ENCODE data around the gene MILR1.
"Not testable (repeated sequence)": the region's sequence is repeated elsewhere in the genome, so short reads cannot be mapped to it uniquely, and the experiment has no call there.

The MILR1 gene

DNA sequence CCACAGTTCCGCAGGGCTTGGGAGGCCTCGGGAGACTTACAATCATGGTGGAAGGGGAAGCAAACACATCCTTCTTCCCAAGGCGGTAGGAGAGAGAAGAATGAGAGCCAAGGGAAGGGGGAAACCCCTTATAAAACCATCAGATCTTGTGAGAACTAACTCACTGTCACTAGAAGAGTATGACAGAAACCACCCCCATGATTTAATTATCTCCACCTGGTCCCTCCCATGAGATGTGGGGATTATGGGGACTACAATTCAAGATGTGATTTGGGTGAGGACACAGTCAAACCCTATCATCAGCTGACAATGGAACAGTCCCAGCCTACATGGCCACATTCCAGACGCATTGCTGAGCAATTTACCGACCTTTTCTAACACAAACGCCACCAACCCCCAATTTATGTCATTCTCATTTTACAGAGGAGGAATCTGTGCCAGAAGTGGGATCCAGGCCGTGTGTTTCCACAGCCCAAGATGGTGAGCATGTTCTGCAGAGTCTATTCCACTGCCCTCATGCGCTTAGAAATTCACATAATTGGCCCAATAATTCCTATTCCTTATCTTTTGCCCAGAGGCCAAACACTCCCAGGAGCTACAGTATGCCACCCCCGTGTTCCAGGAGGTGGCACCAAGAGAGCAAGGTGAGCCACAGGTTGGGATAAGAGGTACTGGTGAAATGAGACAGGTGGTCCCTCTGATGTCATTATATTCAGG, 17.3 kb downstream of the MILR1 start:
- H3K27me3 ChIP-seq (ENCODE audit: low read length): no peaks in the 10 kb centered on the region
- no peaks in the 10 kb centered on the region for H4K20me1 ChIP-seq (ENCODE audit: low read depth, low read length)
- no peaks in the 10 kb centered on the region for H3K9me2 ChIP-seq (replicated peaks; ENCODE audit: insufficient read depth, low read length)
- H3K4me2 ChIP-seq (ENCODE audit: low read depth, low read length, poor library complexity, severe bottlenecking): no peak overlapping the region
- TF ChIP-seq, protein P1, sequence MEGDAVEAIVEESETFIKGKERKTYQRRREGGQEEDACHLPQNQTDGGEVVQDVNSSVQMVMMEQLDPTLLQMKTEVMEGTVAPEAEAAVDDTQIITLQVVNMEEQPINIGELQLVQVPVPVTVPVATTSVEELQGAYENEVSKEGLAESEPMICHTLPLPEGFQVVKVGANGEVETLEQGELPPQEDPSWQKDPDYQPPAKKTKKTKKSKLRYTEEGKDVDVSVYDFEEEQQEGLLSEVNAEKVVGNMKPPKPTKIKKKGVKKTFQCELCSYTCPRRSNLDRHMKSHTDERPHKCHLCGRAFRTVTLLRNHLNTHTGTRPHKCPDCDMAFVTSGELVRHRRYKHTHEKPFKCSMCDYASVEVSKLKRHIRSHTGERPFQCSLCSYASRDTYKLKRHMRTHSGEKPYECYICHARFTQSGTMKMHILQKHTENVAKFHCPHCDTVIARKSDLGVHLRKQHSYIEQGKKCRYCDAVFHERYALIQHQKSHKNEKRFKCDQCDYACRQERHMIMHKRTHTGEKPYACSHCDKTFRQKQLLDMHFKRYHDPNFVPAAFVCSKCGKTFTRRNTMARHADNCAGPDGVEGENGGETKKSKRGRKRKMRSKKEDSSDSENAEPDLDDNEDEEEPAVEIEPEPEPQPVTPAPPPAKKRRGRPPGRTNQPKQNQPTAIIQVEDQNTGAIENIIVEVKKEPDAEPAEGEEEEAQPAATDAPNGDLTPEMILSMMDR (IDR thresholded peaks at IDR 0.05; ENCODE audit: insufficient read depth, low read length, poor library complexity, severe bottlenecking): no peak
- TF ChIP-seq EZH2phosphoT487 (conservative IDR thresholded peaks at IDR 0.05; ENCODE audit: low read length): no peak
- no peaks in the 10 kb centered on the region for H3K79me2 ChIP-seq (ENCODE audit: insufficient read depth, low read length)
- no peak overlapping the region for H3K9ac ChIP-seq (ENCODE audit: low read length)
- H3K27ac ChIP-seq (ENCODE audit: low read depth, low read length): no peak overlapping the region
- no peaks in the 10 kb centered on the region for H3K36me3 ChIP-seq (ENCODE audit: low read length)
- H2AFZ ChIP-seq (ENCODE audit: low read depth, low read length, severe bottlenecking): no peak overlapping the region
- no peak overlapping the region for H3K4me3 ChIP-seq (ENCODE audit: insufficient read depth, low read length, poor library complexity, severe bottlenecking)
- no peaks in the 10 kb centered on the region for H3K9me3 ChIP-seq (ENCODE audit: insufficient read depth, low read length)
- H3F3A ChIP-seq (ENCODE audit: insufficient read depth): no peaks in the 10 kb centered on the region

DNA sequence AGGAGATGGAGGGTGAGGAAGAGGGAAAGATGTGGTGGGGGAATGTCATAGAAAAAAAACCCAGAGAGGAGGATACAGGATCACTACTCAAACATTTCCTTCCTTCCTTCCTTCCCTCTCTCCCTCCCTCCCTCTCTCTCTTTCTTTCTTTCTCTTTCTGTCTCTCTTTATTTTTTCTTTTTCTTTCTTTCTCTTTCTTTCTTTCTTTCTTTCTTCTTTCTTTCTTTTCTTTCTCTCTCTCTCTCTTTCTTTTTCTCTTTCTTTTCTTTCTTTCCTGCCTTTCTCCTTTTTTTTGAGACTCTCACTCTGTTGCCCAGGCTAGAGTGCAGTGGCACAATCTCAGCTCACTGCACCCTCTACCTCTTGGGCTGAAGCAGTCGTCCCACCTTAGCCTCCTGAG, 17.9 kb downstream of the MILR1 start:
- H3K9me2 ChIP-seq (replicated peaks; ENCODE audit: insufficient read depth, low read length); H3K9ac ChIP-seq (ENCODE audit: low read length); H2AFZ ChIP-seq (ENCODE audit: low read depth, low read length, severe bottlenecking); H3K4me2 ChIP-seq (ENCODE audit: low read depth, low read length, poor library complexity, severe bottlenecking); H3K36me3 ChIP-seq (ENCODE audit: low read length); H3K27ac ChIP-seq (ENCODE audit: low read depth, low read length); H3K27me3 ChIP-seq (ENCODE audit: low read length); H4K20me1 ChIP-seq (ENCODE audit: low read depth, low read length); H3K4me3 ChIP-seq (ENCODE audit: insufficient read depth, low read length, poor library complexity, severe bottlenecking); H3K79me2 ChIP-seq (ENCODE audit: insufficient read depth, low read length); H3F3A ChIP-seq (ENCODE audit: insufficient read depth); H3K9me3 ChIP-seq (ENCODE audit: insufficient read depth, low read length): not testable (repeated sequence)

DNA sequence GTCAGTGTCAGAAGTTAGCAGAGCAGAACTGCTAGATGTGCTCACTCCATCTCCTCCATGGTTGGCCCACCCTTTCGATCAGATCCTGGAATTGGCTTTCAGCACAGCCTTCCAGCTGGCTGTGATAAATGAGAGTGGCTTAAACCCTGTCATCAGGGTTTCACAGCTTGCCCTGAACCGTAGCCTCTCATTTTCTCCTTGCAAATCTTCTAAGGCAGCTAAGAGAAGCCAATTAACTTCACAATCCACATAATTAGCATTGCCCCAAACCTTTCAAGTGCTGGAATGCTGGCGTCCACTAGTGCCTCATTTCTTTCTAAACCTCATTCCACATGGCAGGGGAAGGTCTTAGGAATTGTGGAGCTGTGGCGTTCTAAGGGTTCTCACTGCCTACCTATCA, 21.7 kb downstream of the MILR1 start:
- Histone ChIP-seq H2AFZ (ENCODE audit: low read depth, low read length, severe bottlenecking) (no peak overlapping the region), H3K79me2 (ENCODE audit: insufficient read depth, low read length) (no peaks in the 10 kb centered on the region), H3K27ac (ENCODE audit: low read depth, low read length) (no peak overlapping the region), H3K9ac (ENCODE audit: low read length) (no peak overlapping the region), H3K27me3 (ENCODE audit: low read length) (no peaks in the 10 kb centered on the region), H3K9me2 (replicated peaks; ENCODE audit: insufficient read depth, low read length) (no peaks in the 10 kb centered on the region), H3K9me3 (ENCODE audit: insufficient read depth, low read length) (no peaks in the 10 kb centered on the region), H4K20me1 (ENCODE audit: low read depth, low read length) (no peaks in the 10 kb centered on the region), H3K4me3 (ENCODE audit: insufficient read depth, low read length, poor library complexity, severe bottlenecking) (no peak overlapping the region), H3F3A (ENCODE audit: insufficient read depth) (no peaks in the 10 kb centered on the region; the same call in 1 of the 2 replicates), H3K4me2 (ENCODE audit: low read depth, low read length, poor library complexity, severe bottlenecking) (no peak overlapping the region), H3K36me3 (ENCODE audit: low read length) (no peaks in the 10 kb centered on the region)
- TF ChIP-seq, protein P1 (IDR thresholded peaks at IDR 0.05; ENCODE audit: insufficient read depth, low read length, poor library complexity, severe bottlenecking): no peak
- TF ChIP-seq EZH2phosphoT487 (conservative IDR thresholded peaks at IDR 0.05; ENCODE audit: low read length): no peak

DNA sequence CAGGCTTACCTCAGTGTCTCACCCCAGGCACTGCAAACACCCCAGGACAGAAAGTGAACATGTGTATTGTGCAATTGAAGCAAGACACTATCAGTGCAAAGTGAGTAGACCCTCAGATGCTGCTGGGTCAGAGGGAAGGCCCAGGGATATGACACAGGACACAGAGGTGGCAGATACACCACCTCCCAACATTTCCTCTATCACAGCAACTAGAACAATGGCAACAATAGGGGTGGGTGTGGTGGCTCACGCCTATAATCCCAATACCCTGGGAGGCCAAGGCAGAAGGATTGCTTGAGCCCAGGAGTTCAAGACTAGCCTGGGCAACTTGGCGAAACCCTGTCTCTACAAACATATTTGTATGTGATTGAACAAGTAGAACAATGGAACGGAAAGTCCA, 22.5 kb downstream of the MILR1 start:
- no peaks in the 10 kb centered on the region for H3K36me3 ChIP-seq (ENCODE audit: low read length)

More for the DNA sequence above, 22.5 kb downstream of the MILR1 start:
- Histone ChIP-seq H3K9me2 (replicated peaks; ENCODE audit: insufficient read depth, low read length) (no peaks in the 10 kb centered on the region), H3K4me3 (ENCODE audit: insufficient read depth, low read length, poor library complexity, severe bottlenecking) (no peak overlapping the region), H3F3A (ENCODE audit: insufficient read depth) (no peaks in the 10 kb centered on the region; the same call in 1 of the 2 replicates), H2AFZ (ENCODE audit: low read depth, low read length, severe bottlenecking) (no peak overlapping the region), H3K9ac (ENCODE audit: low read length) (no peak overlapping the region), H3K27me3 (ENCODE audit: low read length) (no peaks in the 10 kb centered on the region), H3K27ac (ENCODE audit: low read depth, low read length) (no peak overlapping the region), H3K79me2 (ENCODE audit: insufficient read depth, low read length) (no peaks in the 10 kb centered on the region), H4K20me1 (ENCODE audit: low read depth, low read length) (no peaks in the 10 kb centered on the region), H3K9me3 (ENCODE audit: insufficient read depth, low read length) (no peaks in the 10 kb centered on the region), H3K4me2 (ENCODE audit: low read depth, low read length, poor library complexity, severe bottlenecking) (no peak overlapping the region)
- TF ChIP-seq, protein P1 (IDR thresholded peaks at IDR 0.05; ENCODE audit: insufficient read depth, low read length, poor library complexity, severe bottlenecking): no peak
- TF ChIP-seq EZH2phosphoT487 (conservative IDR thresholded peaks at IDR 0.05; ENCODE audit: low read length): no peak

All from SU-DHL-6 (cell line).